Spleen (tissue), 11 donors: ENCODE results near the gene PGAP3. TPM values are rescaled to one million over a fixed set of nuclear protein-coding genes. Genes with fewer than 3 reads are reported as not detected.
A peak's percentile ranks its signal among the peaks of the same experiment; 100 is the strongest.
"Not testable (repeated sequence)": the region's sequence is repeated elsewhere in the genome, so short reads cannot be mapped to it uniquely, and the experiment has no call there.

Experiments
- DNase-seq: peaks from one replicate; pipeline ENCODE4 v3.0.0-alpha.2; 2020
- H3K27ac ChIP-seq, 8 donors: fragments of 200-600 bp; sonication (generic) in 7 of 8; 1 replicate in 4 of 8; 2 replicates in 4 of 8; pipeline versions ENCODE4 v1.5.0 to v1.8.0; 2016 to 2021; ENCODE audit warnings: inconsistent platforms in 4 of 8, mild to moderate bottlenecking in 4 of 8, moderate library complexity in 1 of 8
- H3K27me3 ChIP-seq, 7 donors: fragments of 200-600 bp; sonication (generic) in 6 of 7; replicated peaks in 1 of 7; 1 replicate in 4 of 7; 2 replicates in 3 of 7; pipeline versions ENCODE4 v1.5.0 to v1.8.0; 2016 to 2021; ENCODE audit warnings: inconsistent platforms in 3 of 7, mild to moderate bottlenecking in 1 of 7
- H3K36me3 ChIP-seq, 6 donors: fragments of 200-600 bp; sonication (generic) in 5 of 6; 1 replicate in 4 of 6; 2 replicates in 2 of 6; pipeline versions ENCODE4 v1.5.0 to v1.8.0; 2016 to 2021; ENCODE audit warnings: inconsistent platforms in 2 of 6
- H3K4me1 ChIP-seq, 6 donors: fragments of 200-600 bp; sonication (generic) in 5 of 6; 1 replicate in 3 of 6; 2 replicates in 3 of 6; pipeline versions ENCODE4 v1.5.0 to v1.8.0; 2016 to 2021; ENCODE audit warnings: inconsistent platforms in 3 of 6
- H3K4me3 ChIP-seq, 8 donors: fragments of 200-600 bp; sonication (generic) in 7 of 8; 1 replicate in 4 of 8; 2 replicates in 4 of 8; pipeline versions ENCODE4 v1.5.0 to v1.8.0; 2016 to 2021; ENCODE audit warnings: inconsistent platforms in 4 of 8, mild to moderate bottlenecking in 4 of 8, moderate library complexity in 2 of 8
- H3K9me3 ChIP-seq, 8 donors: fragments of 200-600 bp; sonication (generic) in 7 of 8; 1 replicate in 4 of 8; 2 replicates in 4 of 8; pipeline versions ENCODE4 v1.5.0 to v1.8.0; 2016 to 2021; ENCODE audit warnings: inconsistent platforms in 4 of 8
- POLR2A ChIP-seq, 3 donors: fragments of 450-650 bp; IDR thresholded peaks; one replicate each; pipeline ENCODE4 v1.5.1; 2017; ENCODE audit warnings: antibody characterized with exemption in 3 of 3, mild to moderate bottlenecking in 1 of 3
- POLR2AphosphoS5 ChIP-seq, 3 donors: sonication (generic); formaldehyde crosslinking; IDR thresholded peaks; one replicate each; pipeline ENCODE4 v1.5.1; 2017; ENCODE audit warnings: antibody characterized with exemption in 3 of 3
- WGBS, 5 donors: extraction: QIAGEN DNeasy Blood & Tissue Kit in 3 of 5; methylation state at CpG; one replicate each; pipeline versions ENCODE4 v1.1.5 to v1.1.7; 2013 to 2018; 5-methylcytosine and 5-hydroxymethylcytosine counted together
- intact Hi-C: fragments of 100-400 bp; cut with DNase I; formaldehyde crosslinking; loops from one replicate; pipeline ENCODE4 v1.15.0; 2023; ENCODE audit warnings: low total_unique reads
- polyA plus RNA-seq, 3 donors: library from polyadenylated mRNA; stranded (reverse); fragments of 200-250 nt; gene quantifications; one replicate each; pipeline ENCODE4 v1.2.1, GENCODE V29; 2013
- total RNA-seq, 7 donors: library from RNA; depleted of rRNA in 3 of 7; stranded (reverse); fragments of >200 nt in 3 of 7; fragmentation: NEBNext Ultra II Directional in 4 of 7; extraction: Animal tissue kit (Norgen Biotek cat#: 25700) in 4 of 7; gene quantifications; one replicate each; pipeline versions ENCODE4 v1.1.0 to v1.2.1, GENCODE V29; 2016 to 2021
- TF ChIP-seq, protein P1 (sequence below), 11 experiments: fragments of 200-600 bp in 7 of 11; fragments of 450-650 bp in 4 of 11; sonication (generic) in 4 of 11; IDR thresholded peaks in 8 of 11; conservative IDR thresholded peaks in 3 of 11; 1 replicate in 7 of 11; 2 replicates in 4 of 11; pipeline versions ENCODE4 v1.4.0 to v1.8.0; 2016 to 2021; ENCODE audit warnings: antibody characterized with exemption in 11 of 11, inconsistent platforms in 4 of 11, mild to moderate bottlenecking in 1 of 11
- donor health status: healthy with polysubstance abuse.
- donor health status: DM: no; HTN: no; CAD: no; lungs with moderate emphysema.
- donor health status: DM: no; HTN: no; CAD: no.
- donor health status: Bipolar disorder and iron deficiency.
- donor health status: healthy.
- donor health status: DM: no; HTN: no; CAD: no.
- donor health status: DM: yes; HTN: yes; CAD: no.

Gene PGAP3
- total and polyA plus RNA-seq, 10 donors, result 11.5 to 27.4 (median 19.5) TPM

DNA sequence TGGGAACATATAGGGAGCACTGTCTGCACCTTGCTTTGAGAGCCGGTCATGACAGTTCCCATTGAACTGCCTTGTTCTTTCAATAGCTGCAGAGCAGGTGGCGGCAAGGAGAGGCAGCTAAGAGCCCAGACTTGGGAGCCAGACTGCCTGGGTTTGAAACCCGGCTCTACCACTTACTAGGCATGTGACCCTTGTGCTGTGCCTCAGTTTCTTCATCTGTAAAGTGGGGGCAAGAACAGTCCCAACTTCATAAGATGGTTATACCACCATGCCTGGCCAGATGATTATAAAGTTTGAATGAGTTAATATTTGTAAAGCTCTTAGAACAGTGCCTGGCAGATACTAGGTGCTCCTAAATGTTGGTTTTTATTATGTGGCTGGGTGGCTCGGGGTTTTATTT is 26.4 kb upstream of the PGAP3 start:
- no peak for DNase-seq
- peaks cover 0 to 44% (median 6%) of the 10 kb centered on the region in 6 donors for H3K36me3 ChIP-seq

DNA sequence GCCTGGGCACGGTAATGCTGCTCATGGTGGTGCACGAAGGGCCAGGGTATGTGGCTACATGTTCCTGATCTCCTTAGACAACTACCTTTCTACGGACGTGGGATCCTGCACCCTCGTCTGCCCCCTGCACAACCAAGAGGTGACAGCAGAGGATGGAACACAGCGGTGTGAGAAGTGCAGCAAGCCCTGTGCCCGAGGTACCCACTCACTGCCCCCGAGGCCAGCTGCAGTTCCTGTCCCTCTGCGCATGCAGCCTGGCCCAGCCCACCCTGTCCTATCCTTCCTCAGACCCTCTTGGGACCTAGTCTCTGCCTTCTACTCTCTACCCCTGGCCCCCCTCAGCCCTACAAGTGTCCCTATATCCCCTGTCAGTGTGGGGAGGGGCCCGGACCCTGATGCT is 24.0 kb upstream of the PGAP3 start:
- WGBS, 5 donors, result 88 to 94% (median 91%) methylated on average over 10 of the region's 10 CpGs
- no peaks in the 10 kb centered on the region for H3K27me3 ChIP-seq
- intact Hi-C loops, result no loop called here
- DNase-seq, result no peak
- no peak overlapping the region for H3K4me3 ChIP-seq
- no peak for TF ChIP-seq POLR2A (IDR thresholded peaks at IDR 0.05)
- no peak for TF ChIP-seq POLR2AphosphoS5 (IDR thresholded peaks at IDR 0.05)
- TF ChIP-seq, protein P1, sequence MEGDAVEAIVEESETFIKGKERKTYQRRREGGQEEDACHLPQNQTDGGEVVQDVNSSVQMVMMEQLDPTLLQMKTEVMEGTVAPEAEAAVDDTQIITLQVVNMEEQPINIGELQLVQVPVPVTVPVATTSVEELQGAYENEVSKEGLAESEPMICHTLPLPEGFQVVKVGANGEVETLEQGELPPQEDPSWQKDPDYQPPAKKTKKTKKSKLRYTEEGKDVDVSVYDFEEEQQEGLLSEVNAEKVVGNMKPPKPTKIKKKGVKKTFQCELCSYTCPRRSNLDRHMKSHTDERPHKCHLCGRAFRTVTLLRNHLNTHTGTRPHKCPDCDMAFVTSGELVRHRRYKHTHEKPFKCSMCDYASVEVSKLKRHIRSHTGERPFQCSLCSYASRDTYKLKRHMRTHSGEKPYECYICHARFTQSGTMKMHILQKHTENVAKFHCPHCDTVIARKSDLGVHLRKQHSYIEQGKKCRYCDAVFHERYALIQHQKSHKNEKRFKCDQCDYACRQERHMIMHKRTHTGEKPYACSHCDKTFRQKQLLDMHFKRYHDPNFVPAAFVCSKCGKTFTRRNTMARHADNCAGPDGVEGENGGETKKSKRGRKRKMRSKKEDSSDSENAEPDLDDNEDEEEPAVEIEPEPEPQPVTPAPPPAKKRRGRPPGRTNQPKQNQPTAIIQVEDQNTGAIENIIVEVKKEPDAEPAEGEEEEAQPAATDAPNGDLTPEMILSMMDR (IDR thresholded peaks at IDR 0.05 in 8 of 11, conservative IDR thresholded peaks at IDR 0.05 in 3 of 11), result no peak
- H3K9me3 ChIP-seq, result no peaks in the 10 kb centered on the region
- no peak overlapping the region for H3K27ac ChIP-seq
- peaks cover 0 to 61% (median 6%) of the 10 kb centered on the region in 6 donors for H3K36me3 ChIP-seq
- H3K4me1 ChIP-seq, result peaks cover 0 to 7% (median 0%) of the 10 kb centered on the region in 6 donors

More for the DNA sequence above, 26.4 kb upstream of the PGAP3 start:
- no peaks in the 10 kb centered on the region for H3K27me3 ChIP-seq
- TF ChIP-seq POLR2AphosphoS5 (IDR thresholded peaks at IDR 0.05) (no peak), POLR2A (IDR thresholded peaks at IDR 0.05) (no peak)
- TF ChIP-seq, protein P1 (IDR thresholded peaks at IDR 0.05 in 8 of 11, conservative IDR thresholded peaks at IDR 0.05 in 3 of 11), result no peak
- 87 to 100% (median 92%) methylated on average over 4 of the region's 4 CpGs for WGBS, 5 donors
- H3K27ac ChIP-seq, result no peak overlapping the region
- no peak overlapping the region for H3K4me3 ChIP-seq
- intact Hi-C loops, result no loop called here
- H3K4me1 ChIP-seq, result no peaks in the 10 kb centered on the region
- H3K9me3 ChIP-seq, result no peaks in the 10 kb centered on the region

DNA sequence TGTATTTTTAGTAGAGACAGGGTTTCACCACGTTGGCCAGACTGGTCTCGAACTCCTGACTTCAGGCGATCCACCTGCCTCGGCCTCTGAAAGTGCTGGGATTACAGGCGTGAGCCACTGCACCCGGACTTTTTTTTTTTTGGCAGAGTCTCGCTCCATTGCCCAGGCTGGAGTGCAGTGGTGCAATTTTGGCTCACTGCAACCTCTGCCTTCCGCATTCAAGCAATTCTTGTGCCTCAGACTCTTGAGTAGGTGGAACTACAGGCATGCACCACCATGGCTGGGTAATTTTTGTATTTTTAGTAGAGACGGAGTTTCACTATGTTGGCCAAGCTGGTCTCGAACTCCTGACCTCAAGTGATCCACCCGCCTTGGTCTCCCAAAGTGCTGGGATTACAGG is 23.2 kb upstream of the PGAP3 start:
- intact Hi-C loops, H3K27ac ChIP-seq, H3K4me3 ChIP-seq, H3K27me3 ChIP-seq, H3K4me1 ChIP-seq, DNase-seq, H3K9me3 ChIP-seq: not testable (repeated sequence)
- 85 to 92% (median 91%) methylated on average over 11 of the region's 11 CpGs for WGBS, 5 donors
- peaks cover 0 to 56% (median 5%) of the 10 kb centered on the region in 6 donors for H3K36me3 ChIP-seq

GRCh38 chr17:39709998-39710964 is 22.4 kb upstream of the PGAP3 start:
- intact Hi-C loops, result no loop called here
- peaks cover 0 to 48% (median under 1%) of the 10 kb centered on the region in 6 donors for H3K36me3 ChIP-seq

More at GRCh38 chr17:39709998-39710964, 22.4 kb upstream of the PGAP3 start:
- Histone ChIP-seq H3K4me1 (peaks cover 0 to 10% (median 0%) of the 10 kb centered on the region in 6 donors), H3K27me3 (no peaks in the 10 kb centered on the region), H3K27ac (no peak overlapping the region), H3K4me3 (no peak overlapping the region), H3K9me3 (no peaks in the 10 kb centered on the region)
- DNase-seq, result peak; percentile 56
- 88 to 95% (median 93%) methylated on average over 11 to 20 of the region's 20 CpGs for WGBS, 5 donors
- TF ChIP-seq POLR2AphosphoS5 (IDR thresholded peaks at IDR 0.05), result no peak
- TF ChIP-seq, protein P1 (IDR thresholded peaks at IDR 0.05 in 8 of 11, conservative IDR thresholded peaks at IDR 0.05 in 3 of 11), result no peak
- TF ChIP-seq POLR2A (IDR thresholded peaks at IDR 0.05), result no peak
